Lower leg skin (tissue), 3 donors: ENCODE data around the gene UBE2B.

Experiments used
- POLR2A ChIP-seq, 2 donors: fragments of 450-650 bp; IDR thresholded peaks; one replicate each; pipeline ENCODE4 v1.6.1; 2016 to 2017; ENCODE audit warnings: antibody characterized with exemption in 2 of 2, mild to moderate bottlenecking in 1 of 2, moderate library complexity in 1 of 2
- TF ChIP-seq, protein P1 (sequence below), 3 donors: fragments of 450-650 bp; IDR thresholded peaks; one replicate each; pipeline ENCODE4 v1.5.1; 2016; ENCODE audit warnings: antibody characterized with exemption in 3 of 3, mild to moderate bottlenecking in 3 of 3, moderate library complexity in 2 of 3

DNA sequence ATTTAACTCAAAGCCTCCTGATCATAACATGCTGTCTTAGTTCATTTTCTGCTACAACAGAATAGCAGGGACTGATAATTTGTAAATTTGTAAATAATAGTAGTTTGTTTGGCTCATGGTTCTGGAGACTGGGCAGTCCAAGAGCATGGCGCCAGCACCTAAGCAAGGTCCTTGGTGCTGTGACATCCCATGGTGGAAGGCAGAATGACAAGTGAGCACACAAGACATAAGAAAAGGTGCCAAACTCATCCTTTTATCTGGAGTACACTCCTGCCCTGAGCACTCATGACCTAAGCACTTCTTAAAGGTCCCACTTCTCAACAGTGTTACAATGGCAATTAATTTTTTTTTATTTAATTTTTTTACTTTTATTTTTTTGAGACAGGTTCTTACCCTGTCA lies 16.1 kb downstream of the UBE2B start:
- TF ChIP-seq, protein P1, sequence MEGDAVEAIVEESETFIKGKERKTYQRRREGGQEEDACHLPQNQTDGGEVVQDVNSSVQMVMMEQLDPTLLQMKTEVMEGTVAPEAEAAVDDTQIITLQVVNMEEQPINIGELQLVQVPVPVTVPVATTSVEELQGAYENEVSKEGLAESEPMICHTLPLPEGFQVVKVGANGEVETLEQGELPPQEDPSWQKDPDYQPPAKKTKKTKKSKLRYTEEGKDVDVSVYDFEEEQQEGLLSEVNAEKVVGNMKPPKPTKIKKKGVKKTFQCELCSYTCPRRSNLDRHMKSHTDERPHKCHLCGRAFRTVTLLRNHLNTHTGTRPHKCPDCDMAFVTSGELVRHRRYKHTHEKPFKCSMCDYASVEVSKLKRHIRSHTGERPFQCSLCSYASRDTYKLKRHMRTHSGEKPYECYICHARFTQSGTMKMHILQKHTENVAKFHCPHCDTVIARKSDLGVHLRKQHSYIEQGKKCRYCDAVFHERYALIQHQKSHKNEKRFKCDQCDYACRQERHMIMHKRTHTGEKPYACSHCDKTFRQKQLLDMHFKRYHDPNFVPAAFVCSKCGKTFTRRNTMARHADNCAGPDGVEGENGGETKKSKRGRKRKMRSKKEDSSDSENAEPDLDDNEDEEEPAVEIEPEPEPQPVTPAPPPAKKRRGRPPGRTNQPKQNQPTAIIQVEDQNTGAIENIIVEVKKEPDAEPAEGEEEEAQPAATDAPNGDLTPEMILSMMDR (IDR thresholded peaks at IDR 0.05): no peak
- TF ChIP-seq POLR2A (IDR thresholded peaks at IDR 0.05): no peak
